ENCODE data around the gene GPR143.

DNA sequence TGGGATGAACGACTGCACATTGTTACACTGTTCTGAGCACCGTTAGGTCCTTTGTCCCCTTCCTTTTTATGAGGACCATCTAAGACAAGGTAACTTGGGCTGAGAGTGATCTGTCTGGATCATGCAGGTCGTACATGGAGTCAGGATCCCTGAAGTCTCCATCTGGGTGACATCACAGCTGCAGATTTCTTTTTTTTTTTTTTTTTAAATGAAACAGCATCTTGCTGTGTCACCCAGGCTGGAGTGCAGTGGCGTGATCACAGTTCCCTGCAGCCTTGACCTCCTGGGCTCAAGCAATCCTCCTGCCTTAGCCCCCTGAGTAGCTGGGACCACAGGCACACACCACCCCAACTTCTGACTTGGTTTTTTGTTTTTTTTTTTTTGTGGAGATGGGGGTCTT is 37.1 kb upstream of the GPR143 start:
- TF ChIP-seq CTCF (IDR thresholded peaks at IDR 0.05): no peak
- no peak for TF ChIP-seq POLR2A (IDR thresholded peaks at IDR 0.05)
- TF ChIP-seq POLR2AphosphoS5 (IDR thresholded peaks at IDR 0.05): no peak

Measured in prostate gland (tissue), 2 donors.